ENCODE measurements around the gene METTL16. TPM values are rescaled to one million over a fixed set of nuclear protein-coding genes. Genes with fewer than 3 reads are reported as not detected.

Gene METTL16
- total and polyA plus RNA-seq, 9 of the 15 experiments (the other 6 are each of a cell fraction or from before 2014, with no cell fraction given): 12.1 to 30.5 (median 19.8) TPM

DNA sequence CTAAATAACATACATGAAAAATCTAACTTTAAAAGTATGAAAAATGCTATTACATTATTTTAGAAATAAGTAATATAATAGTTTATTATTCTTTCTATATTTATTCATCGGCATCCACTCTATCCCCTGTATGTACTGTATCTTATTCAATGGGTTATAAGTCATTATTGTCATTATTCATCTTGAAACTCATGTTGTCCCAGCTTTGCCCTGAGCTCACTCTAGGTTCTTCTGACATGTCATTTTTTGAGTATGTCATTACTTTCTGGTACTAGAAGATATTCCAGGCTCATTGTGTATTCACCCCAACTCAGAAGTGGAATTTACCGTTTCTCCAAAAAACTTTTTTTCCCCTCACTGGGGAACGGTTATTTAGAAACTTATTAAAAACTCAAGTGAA lies 57.8 kb downstream of the METTL16 start (continued):
- TF ChIP-seq, protein P1, sequence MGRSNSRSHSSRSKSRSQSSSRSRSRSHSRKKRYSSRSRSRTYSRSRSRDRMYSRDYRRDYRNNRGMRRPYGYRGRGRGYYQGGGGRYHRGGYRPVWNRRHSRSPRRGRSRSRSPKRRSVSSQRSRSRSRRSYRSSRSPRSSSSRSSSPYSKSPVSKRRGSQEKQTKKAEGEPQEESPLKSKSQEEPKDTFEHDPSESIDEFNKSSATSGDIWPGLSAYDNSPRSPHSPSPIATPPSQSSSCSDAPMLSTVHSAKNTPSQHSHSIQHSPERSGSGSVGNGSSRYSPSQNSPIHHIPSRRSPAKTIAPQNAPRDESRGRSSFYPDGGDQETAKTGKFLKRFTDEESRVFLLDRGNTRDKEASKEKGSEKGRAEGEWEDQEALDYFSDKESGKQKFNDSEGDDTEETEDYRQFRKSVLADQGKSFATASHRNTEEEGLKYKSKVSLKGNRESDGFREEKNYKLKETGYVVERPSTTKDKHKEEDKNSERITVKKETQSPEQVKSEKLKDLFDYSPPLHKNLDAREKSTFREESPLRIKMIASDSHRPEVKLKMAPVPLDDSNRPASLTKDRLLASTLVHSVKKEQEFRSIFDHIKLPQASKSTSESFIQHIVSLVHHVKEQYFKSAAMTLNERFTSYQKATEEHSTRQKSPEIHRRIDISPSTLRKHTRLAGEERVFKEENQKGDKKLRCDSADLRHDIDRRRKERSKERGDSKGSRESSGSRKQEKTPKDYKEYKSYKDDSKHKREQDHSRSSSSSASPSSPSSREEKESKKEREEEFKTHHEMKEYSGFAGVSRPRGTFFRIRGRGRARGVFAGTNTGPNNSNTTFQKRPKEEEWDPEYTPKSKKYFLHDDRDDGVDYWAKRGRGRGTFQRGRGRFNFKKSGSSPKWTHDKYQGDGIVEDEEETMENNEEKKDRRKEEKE (IDR thresholded peaks at IDR 0.05; ENCODE audit: borderline replicate concordance in 1 of 2, control insufficient read depth in 1 of 2, low read depth in 2 of 2, low read length in 1 of 2): no peak
- TF ChIP-seq KLF13 (tag; IDR thresholded peaks at IDR 0.05; ENCODE audit: borderline replicate concordance, low read depth): no peak
- TF ChIP-seq, protein P2, sequence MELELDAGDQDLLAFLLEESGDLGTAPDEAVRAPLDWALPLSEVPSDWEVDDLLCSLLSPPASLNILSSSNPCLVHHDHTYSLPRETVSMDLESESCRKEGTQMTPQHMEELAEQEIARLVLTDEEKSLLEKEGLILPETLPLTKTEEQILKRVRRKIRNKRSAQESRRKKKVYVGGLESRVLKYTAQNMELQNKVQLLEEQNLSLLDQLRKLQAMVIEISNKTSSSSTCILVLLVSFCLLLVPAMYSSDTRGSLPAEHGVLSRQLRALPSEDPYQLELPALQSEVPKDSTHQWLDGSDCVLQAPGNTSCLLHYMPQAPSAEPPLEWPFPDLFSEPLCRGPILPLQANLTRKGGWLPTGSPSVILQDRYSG (tag; conservative IDR thresholded peaks at IDR 0.05; ENCODE audit: low read depth): no peak

DNA sequence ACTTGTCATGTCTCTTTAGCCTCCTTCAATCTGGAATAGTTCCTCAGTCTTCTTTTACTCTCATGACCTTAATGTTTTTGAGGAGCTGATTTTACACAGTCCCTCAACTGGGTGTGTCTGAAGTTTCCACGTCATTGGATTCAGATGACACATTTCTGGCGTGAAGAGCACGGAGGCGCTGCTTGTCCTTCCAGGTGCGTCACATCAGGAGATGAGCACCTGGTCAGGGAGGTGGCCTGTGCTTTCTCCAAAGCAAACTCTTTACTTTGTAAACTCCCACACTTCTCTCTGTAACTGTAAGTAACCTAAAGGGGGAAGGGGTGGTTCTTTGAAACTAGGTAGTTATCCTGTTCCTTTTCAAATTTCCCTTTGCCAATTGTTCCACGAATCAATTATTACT lies 58.4 kb downstream of the METTL16 start:
- FAIRE-seq: no peak
- ATAC-seq: no peak
- intact Hi-C loops (cut with micrococcal nuclease) (no loop called here), in situ Hi-C loops (cut with MboI) (no loop called here)
- no peak for DNase-seq (ENCODE audit: extremely low read depth in 1 of 4, low spot score in 3 of 4)
- TSS peak; percentile 14 for BruUV-seq (replicated peaks)
- H3K4me2 ChIP-seq (ENCODE audit: insufficient read depth, low read length): no peak overlapping the region
- H4K20me1 ChIP-seq (replicated peaks; ENCODE audit: control insufficient read depth, insufficient read depth, low read length): no peaks in the 10 kb centered on the region
- WGBS (ENCODE audit: insufficient coverage, low coverage, missing lambda C conversion rate): 61% methylated on average over 4 of the region's 6 CpGs
- no peaks in the 10 kb centered on the region for H3K79me2 ChIP-seq (ENCODE audit: control insufficient read depth, insufficient read depth, low read length)
- no peak overlapping the region for H2AFZ ChIP-seq (ENCODE audit: low read depth, low read length)
- CTCF ChIA-PET (ENCODE audit: low intra/inter-chr PET ratio): no interaction called here
- peaks cover 19% of the 10 kb centered on the region; the same call in 1 of the 3 replicates for H3K36me3 ChIP-seq (ENCODE audit: control insufficient read depth, insufficient read depth, low read length)
- no peaks in the 10 kb centered on the region for H3K9me3 ChIP-seq (replicated peaks; ENCODE audit: control insufficient read depth, insufficient read depth, low read depth, low read length)
- H3K9ac ChIP-seq (ENCODE audit: insufficient read depth in 1 of 2, low read depth in 2 of 2, low read length in 2 of 2): no peak overlapping the region
- H3K4me1 ChIP-seq (replicated peaks in 1 of 2; ENCODE audit: control insufficient read depth in 2 of 2, insufficient read depth in 2 of 2, low read length in 2 of 2): no peaks in the 10 kb centered on the region
- no peak for TF ChIP-seq HLTF (IDR thresholded peaks at IDR 0.05)
- H3K4me3 ChIP-seq: no peak overlapping the region
- POLR2A ChIA-PET: interaction anchor here (2.0 kb wide), 1 partner anchor 18 kb away, joined by 7 read pairs; no protein-coding TSS in a partner anchor
- H3K27ac ChIP-seq (ENCODE audit: extremely low read depth, low read depth, low read length): no peak overlapping the region
- no peaks in the 10 kb centered on the region for H3K27me3 ChIP-seq (ENCODE audit: control insufficient read depth in 2 of 2, insufficient read depth in 2 of 2, low read length in 2 of 2)
- no peaks in the 10 kb centered on the region for H3K9me1 ChIP-seq (ENCODE audit: control insufficient read depth, insufficient read depth, low read length)

Data from K562 (cell line).